ENCODE measurements around the gene SENP1.

SENP1 gene

GRCh38 chr12:48084066-48084465 lies 21.8 kb downstream of the SENP1 start:
- peaks cover 72% of the 10 kb centered on the region for H3K36me3 ChIP-seq (ENCODE audit: insufficient read depth, low read length)
- H3K4me1 ChIP-seq (ENCODE audit: insufficient read depth, low read length, poor library complexity, severe bottlenecking), result no peaks in the 10 kb centered on the region
- H3K4me2 ChIP-seq (ENCODE audit: low read depth, low read length, poor library complexity, severe bottlenecking), result no peak overlapping the region
- no peaks in the 10 kb centered on the region for H3K27me3 ChIP-seq (ENCODE audit: insufficient read depth, low read length, poor library complexity, severe bottlenecking)
- no peak overlapping the region for H3K4me3 ChIP-seq (ENCODE audit: low read length, poor library complexity, severe bottlenecking)
- H3K9ac ChIP-seq (ENCODE audit: low read depth, low read length, poor library complexity, severe bottlenecking), result no peak overlapping the region
- no peaks in the 10 kb centered on the region for H3F3A ChIP-seq (ENCODE audit: low read depth)
- no peak for TF ChIP-seq EZH2phosphoT487 (IDR thresholded peaks at IDR 0.05; ENCODE audit: borderline replicate concordance)
- TF ChIP-seq, protein P1, sequence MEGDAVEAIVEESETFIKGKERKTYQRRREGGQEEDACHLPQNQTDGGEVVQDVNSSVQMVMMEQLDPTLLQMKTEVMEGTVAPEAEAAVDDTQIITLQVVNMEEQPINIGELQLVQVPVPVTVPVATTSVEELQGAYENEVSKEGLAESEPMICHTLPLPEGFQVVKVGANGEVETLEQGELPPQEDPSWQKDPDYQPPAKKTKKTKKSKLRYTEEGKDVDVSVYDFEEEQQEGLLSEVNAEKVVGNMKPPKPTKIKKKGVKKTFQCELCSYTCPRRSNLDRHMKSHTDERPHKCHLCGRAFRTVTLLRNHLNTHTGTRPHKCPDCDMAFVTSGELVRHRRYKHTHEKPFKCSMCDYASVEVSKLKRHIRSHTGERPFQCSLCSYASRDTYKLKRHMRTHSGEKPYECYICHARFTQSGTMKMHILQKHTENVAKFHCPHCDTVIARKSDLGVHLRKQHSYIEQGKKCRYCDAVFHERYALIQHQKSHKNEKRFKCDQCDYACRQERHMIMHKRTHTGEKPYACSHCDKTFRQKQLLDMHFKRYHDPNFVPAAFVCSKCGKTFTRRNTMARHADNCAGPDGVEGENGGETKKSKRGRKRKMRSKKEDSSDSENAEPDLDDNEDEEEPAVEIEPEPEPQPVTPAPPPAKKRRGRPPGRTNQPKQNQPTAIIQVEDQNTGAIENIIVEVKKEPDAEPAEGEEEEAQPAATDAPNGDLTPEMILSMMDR (conservative IDR thresholded peaks at IDR 0.05; ENCODE audit: low read length), result peak; percentile 47
- H3K79me2 ChIP-seq (ENCODE audit: insufficient read depth, low read length), result no peaks in the 10 kb centered on the region
- no peaks in the 10 kb centered on the region for H3K9me3 ChIP-seq (ENCODE audit: insufficient read depth, low read depth, low read length)
- no peaks in the 10 kb centered on the region for H4K20me1 ChIP-seq (ENCODE audit: insufficient read depth, low read length, poor library complexity, severe bottlenecking)
- no peak overlapping the region for H2AFZ ChIP-seq (ENCODE audit: low read length)
- H3K9me2 ChIP-seq (replicated peaks; ENCODE audit: low read depth, low read length), result no peaks in the 10 kb centered on the region

GRCh38 chr12:48080821-48081220 lies 25.1 kb downstream of the SENP1 start:
- H3K4me1 ChIP-seq (ENCODE audit: insufficient read depth, low read length, poor library complexity, severe bottlenecking), result no peaks in the 10 kb centered on the region
- H4K20me1 ChIP-seq (ENCODE audit: insufficient read depth, low read length, poor library complexity, severe bottlenecking), result no peaks in the 10 kb centered on the region
- no peak overlapping the region for H2AFZ ChIP-seq (ENCODE audit: low read length)
- no peaks in the 10 kb centered on the region for H3K79me2 ChIP-seq (ENCODE audit: insufficient read depth, low read length)
- no peak overlapping the region for H3K9ac ChIP-seq (ENCODE audit: low read depth, low read length, poor library complexity, severe bottlenecking)
- no peaks in the 10 kb centered on the region for H3K9me3 ChIP-seq (ENCODE audit: insufficient read depth, low read depth, low read length)
- H3F3A ChIP-seq (ENCODE audit: low read depth), result no peaks in the 10 kb centered on the region
- no peaks in the 10 kb centered on the region for H3K9me2 ChIP-seq (replicated peaks; ENCODE audit: low read depth, low read length)
- peaks cover 49% of the 10 kb centered on the region for H3K36me3 ChIP-seq (ENCODE audit: insufficient read depth, low read length)
- H3K27me3 ChIP-seq (ENCODE audit: insufficient read depth, low read length, poor library complexity, severe bottlenecking), result no peaks in the 10 kb centered on the region
- H3K4me3 ChIP-seq (ENCODE audit: low read length, poor library complexity, severe bottlenecking), result no peak overlapping the region
- no peak overlapping the region for H3K4me2 ChIP-seq (ENCODE audit: low read depth, low read length, poor library complexity, severe bottlenecking)
- no peak for TF ChIP-seq EZH2phosphoT487 (IDR thresholded peaks at IDR 0.05; ENCODE audit: borderline replicate concordance)
- TF ChIP-seq, protein P1 (conservative IDR thresholded peaks at IDR 0.05; ENCODE audit: low read length), result no peak

DNA sequence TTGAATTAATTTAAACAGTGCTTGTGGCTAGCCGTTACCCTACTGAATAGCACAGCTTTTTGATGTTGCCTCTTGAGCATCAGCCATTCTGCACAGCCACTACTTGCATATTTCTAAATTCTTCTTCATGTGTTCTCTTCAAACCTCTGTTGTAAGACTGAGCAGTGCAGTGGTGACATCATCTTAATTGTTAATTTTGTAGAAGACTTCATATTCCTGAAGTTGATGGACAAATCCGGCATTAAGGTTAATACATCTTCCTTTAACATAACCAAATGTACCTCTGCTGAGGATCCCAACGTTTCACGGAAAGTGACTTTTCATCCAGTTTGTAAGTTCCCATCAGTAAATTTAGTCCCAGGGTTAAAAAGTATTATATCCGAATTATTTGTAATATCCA lies 25.6 kb downstream of the SENP1 start:
- peaks cover 47% of the 10 kb centered on the region for H3K36me3 ChIP-seq (ENCODE audit: insufficient read depth, low read length)
- no peak overlapping the region for H3K4me3 ChIP-seq (ENCODE audit: low read length, poor library complexity, severe bottlenecking)
- TF ChIP-seq, protein P1 (conservative IDR thresholded peaks at IDR 0.05; ENCODE audit: low read length), result no peak
- TF ChIP-seq EZH2phosphoT487 (IDR thresholded peaks at IDR 0.05; ENCODE audit: borderline replicate concordance), result no peak
- no peak overlapping the region for H3K4me2 ChIP-seq (ENCODE audit: low read depth, low read length, poor library complexity, severe bottlenecking)
- H2AFZ ChIP-seq (ENCODE audit: low read length), result no peak overlapping the region
- H3K4me1 ChIP-seq (ENCODE audit: insufficient read depth, low read length, poor library complexity, severe bottlenecking), result no peaks in the 10 kb centered on the region
- H3K9me2 ChIP-seq (replicated peaks; ENCODE audit: low read depth, low read length), result no peaks in the 10 kb centered on the region
- H3K9ac ChIP-seq (ENCODE audit: low read depth, low read length, poor library complexity, severe bottlenecking), result no peak overlapping the region
- H3K9me3 ChIP-seq (ENCODE audit: insufficient read depth, low read depth, low read length), result no peaks in the 10 kb centered on the region
- no peaks in the 10 kb centered on the region for H3F3A ChIP-seq (ENCODE audit: low read depth)
- no peaks in the 10 kb centered on the region for H3K79me2 ChIP-seq (ENCODE audit: insufficient read depth, low read length)
- H3K27me3 ChIP-seq (ENCODE audit: insufficient read depth, low read length, poor library complexity, severe bottlenecking), result no peaks in the 10 kb centered on the region
- no peaks in the 10 kb centered on the region for H4K20me1 ChIP-seq (ENCODE audit: insufficient read depth, low read length, poor library complexity, severe bottlenecking)

Data from Loucy (cell line).